GM12865 (cell line): ENCODE results near the gene TRIM40.

Experiments used
- DNase-seq: peaks from one replicate; pipeline ENCODE4 v3.0.0; 2010; ENCODE audit warnings: low read depth
- H3K4me3 ChIP-seq: 2 replicates; pipeline ENCODE4 v1.5.1; 2011; ENCODE audit warnings: mild to moderate bottlenecking, low read depth, low read length, control low read depth
- CTCF ChIP-seq: IDR thresholded peaks from 2 replicates; pipeline ENCODE4 v1.5.1; 2011; ENCODE audit warnings: low read length, control low read depth, low read depth, inconsistent platforms; ENCODE audit not compliant: insufficient read depth; ENCODE audit errors: missing control alignments

TRIM40 gene

GRCh38 chr6:30194797-30195690 is 59.1 kb downstream of the TRIM40 start:
- DNase-seq: no peak
- TF ChIP-seq CTCF: no peak
- no peak overlapping the region for H3K4me3 ChIP-seq

- no peak for TF ChIP-seq CTCF
- no peak overlapping the region for H3K4me3 ChIP-seq
- DNase-seq: no peak
Observed at GRCh38 chr6:30195951-30196350, 60.0 kb downstream of the TRIM40 start.

GRCh38 chr6:30196376-30196775 is 60.4 kb downstream of the TRIM40 start:
- TF ChIP-seq CTCF: no peak
- no peak for DNase-seq
- H3K4me3 ChIP-seq: no peak overlapping the region
